HG03175 (cell line): ENCODE data around the gene PEX14.

Experiments
- ATAC-seq: cut with Tn5 transposase; IDR thresholded peaks from one replicate; pipeline ENCODE4 v1.9.1; 2021; ENCODE audit warnings: mild to moderate bottlenecking, moderate library complexity; ENCODE audit not compliant: unreplicated experiment

PEX14 gene

GRCh38 chr1:10515976-10516750 is 41.4 kb downstream of the PEX14 start:
- ATAC-seq: no peak

GRCh38 chr1:10516925-10517676 is 42.4 kb downstream of the PEX14 start:
- no peak for ATAC-seq

- no peak for ATAC-seq
Measured at GRCh38 chr1:10517677-10517982, 42.9 kb downstream of the PEX14 start.

- ATAC-seq: no peak
Measured at GRCh38 chr1:10519016-10519417, 44.3 kb downstream of the PEX14 start.

GRCh38 chr1:10520497-10520896 is 45.7 kb downstream of the PEX14 start:
- ATAC-seq: no peak

- ATAC-seq: no peak
Measured at GRCh38 chr1:10520952-10521351, 46.2 kb downstream of the PEX14 start.

- no peak for ATAC-seq
Measured at GRCh38 chr1:10521537-10522157, 46.9 kb downstream of the PEX14 start.

- no peak for ATAC-seq
Measured at GRCh38 chr1:10522322-10522860, 47.6 kb downstream of the PEX14 start.

GRCh38 chr1:10525208-10525607 is 50.5 kb downstream of the PEX14 start:
- no peak for ATAC-seq

GRCh38 chr1:10528066-10529014 is 53.6 kb downstream of the PEX14 start:
- no peak for ATAC-seq

GRCh38 chr1:10529091-10529490 is 54.3 kb downstream of the PEX14 start:
- no peak for ATAC-seq

GRCh38 chr1:10529765-10530164 is 55.0 kb downstream of the PEX14 start:
- ATAC-seq: no peak

GRCh38 chr1:10530281-10530740 is 55.6 kb downstream of the PEX14 start:
- ATAC-seq: no peak

GRCh38 chr1:10530756-10531495 is 56.2 kb downstream of the PEX14 start:
- ATAC-seq: no peak

- no peak for ATAC-seq
Measured at GRCh38 chr1:10532362-10532761, 57.6 kb downstream of the PEX14 start.

GRCh38 chr1:10534519-10534918 is 59.8 kb downstream of the PEX14 start:
- ATAC-seq: no peak

- no peak for ATAC-seq
Measured at GRCh38 chr1:10536133-10536770, 61.5 kb downstream of the PEX14 start.

GRCh38 chr1:10537082-10537766 is 62.5 kb downstream of the PEX14 start:
- ATAC-seq: no peak
